B cell (primary cell): ENCODE results near the gene MED9. TPM values are rescaled to one million over a fixed set of nuclear protein-coding genes. Genes with fewer than 3 reads are reported as not detected.

Experiments
- ATAC-seq: fragments of 200-7000 bp; cut with Tn5 transposase; one replicate; pipeline ENCODE4 v1.10.0; 2021; ENCODE audit warnings: low read depth, mild to moderate bottlenecking, moderate number of reproducible peaks, moderate library complexity
- CTCF ChIA-PET: fragments of 350-600 bp; sonication (Branson Sonifier 250); formaldehyde crosslinking; loops from one replicate; lab custom pipeline; 2021; ENCODE audit warnings: antibody characterized with exemption, inconsistent platforms; lab: Charles Lee
- POLR2A ChIA-PET: fragments of 350-600 bp; sonication (Branson Sonifier 250); formaldehyde crosslinking; loops from one replicate; lab custom pipeline; 2021; ENCODE audit warnings: antibody characterized with exemption; lab: Charles Lee
- DNase-seq: peaks from one replicate; pipeline ENCODE4 v3.0.0; 2013
- H2AFZ ChIP-seq: 2 replicates; pipeline ENCODE4 v1.6.1; 2012; ENCODE audit warnings: mild to moderate bottlenecking, low read depth, low read length; ENCODE audit not compliant: insufficient read depth, poor library complexity, severe bottlenecking
- H3K27ac ChIP-seq, 2 donors: 1 replicate in 1 of 2; 2 replicates in 1 of 2; pipeline ENCODE4 v1.5.1; 2012 to 2013; ENCODE audit warnings: low read length in 2 of 2, mild to moderate bottlenecking in 2 of 2, moderate library complexity in 1 of 2
- H3K27me3 ChIP-seq, 4 experiments: fragments of 200-600 bp in 1 of 4; sonication (generic) in 1 of 4; replicated peaks in 1 of 4; 1 replicate in 2 of 4; 2 replicates in 2 of 4; pipeline versions ENCODE4 v1.6.1 to v1.7.0; 2013 to 2016; ENCODE audit warnings: low read length in 3 of 4, mild to moderate bottlenecking in 2 of 4, mixed read lengths in 1 of 4, moderate library complexity in 1 of 4; ENCODE audit not compliant: insufficient read depth in 4 of 4, control insufficient read depth in 3 of 4; ENCODE audit errors: control extremely low read depth in 1 of 4
- H3K36me3 ChIP-seq, 2 experiments: replicated peaks in 1 of 2; 1 replicate in 1 of 2; 2 replicates in 1 of 2; pipeline versions ENCODE4 v1.6.1 to v1.7.1; 2013; ENCODE audit warnings: low read length in 1 of 2; ENCODE audit not compliant: insufficient read depth in 2 of 2, control insufficient read depth in 1 of 2; ENCODE audit errors: control extremely low read depth in 1 of 2, extremely low read depth in 1 of 2
- H3K4me1 ChIP-seq, 2 donors: fragments of 200-600 bp in 1 of 2; sonication (generic) in 1 of 2; 1 replicate in 1 of 2; 2 replicates in 1 of 2; pipeline versions ENCODE4 v1.5.1 to v1.6.1; 2013 to 2017; ENCODE audit warnings: low read length in 2 of 2; ENCODE audit not compliant: control insufficient read depth in 2 of 2, insufficient read depth in 2 of 2
- H3K4me2 ChIP-seq: replicated peaks from 2 replicates; pipeline ENCODE3; 2012; ENCODE audit warnings: mild to moderate bottlenecking, low read depth, low read length; ENCODE audit not compliant: poor library complexity, severe bottlenecking
- H3K4me3 ChIP-seq, 5 experiments: fragments of 200-600 bp in 1 of 5; sonication (generic) in 1 of 5; 1 replicate in 3 of 5; 2 replicates in 2 of 5; pipeline versions ENCODE4 v1.5.1 to v1.7.0; 2011 to 2016; ENCODE audit warnings: low read length in 4 of 5, mild to moderate bottlenecking in 4 of 5, low read depth in 2 of 5, control low read depth in 1 of 5, moderate library complexity in 1 of 5; ENCODE audit not compliant: insufficient read depth in 1 of 5; ENCODE audit errors: control extremely low read depth in 1 of 5, extremely low read depth in 1 of 5
- H3K79me2 ChIP-seq: fragments of 200-600 bp; sonication (generic); one replicate; pipeline ENCODE4 v1.6.0; 2016; ENCODE audit warnings: low read length; ENCODE audit not compliant: control insufficient read depth, insufficient read depth
- H3K9ac ChIP-seq: fragments of 200-600 bp; sonication (generic); 2 replicates; pipeline ENCODE4 v1.6.1; 2017; ENCODE audit warnings: mild to moderate bottlenecking, low read length, moderate library complexity
- H3K9me3 ChIP-seq, 3 donors: one replicate each; pipeline versions ENCODE4 v1.6.1 to v1.7.1; 2013; ENCODE audit warnings: low read length in 2 of 3; ENCODE audit not compliant: control insufficient read depth in 2 of 3, insufficient read depth in 1 of 3; ENCODE audit errors: control extremely low read depth in 1 of 3
- H4K20me1 ChIP-seq: 2 replicates; pipeline ENCODE4 v1.6.0; 2012; ENCODE audit warnings: mild to moderate bottlenecking, low read length; ENCODE audit not compliant: insufficient read depth, control insufficient read depth, poor library complexity, severe bottlenecking
- H3K27ac Mint-ChIP-seq: one replicate; pipeline ENCODE4 v1.8.0; 2021; ENCODE audit warnings: mixed read lengths
- H3K27me3 Mint-ChIP-seq: one replicate; pipeline ENCODE4 v1.8.0; 2021; ENCODE audit warnings: mixed read lengths
- H3K4me1 Mint-ChIP-seq: one replicate; pipeline ENCODE4 v1.8.0; 2021; ENCODE audit warnings: mixed read lengths
- H3K4me3 Mint-ChIP-seq: one replicate; pipeline ENCODE4 v1.8.0; 2021; ENCODE audit warnings: mixed read lengths
- H3K9me3 Mint-ChIP-seq: one replicate; pipeline ENCODE4 v1.8.0; 2022; ENCODE audit warnings: mixed read lengths; ENCODE audit not compliant: insufficient read depth
- CTCF ChIP-seq: fragments of 200-600 bp; IDR thresholded peaks from one replicate; pipeline ENCODE4 v1.8.0; 2022; ENCODE audit warnings: antibody characterized with exemption, mild to moderate bottlenecking
- EZH2 ChIP-seq: IDR thresholded peaks from 2 replicates; pipeline ENCODE4 v1.6.1; 2012; ENCODE audit warnings: borderline replicate concordance, low read depth, mild to moderate bottlenecking, moderate library complexity, low read length; ENCODE audit not compliant: insufficient read depth, poor library complexity, severe bottlenecking
- WGBS: methylation state at CpG from one replicate; pipeline ENCODE4 v1.1.5; 2013; ENCODE audit warnings: missing lambda C conversion rate; ENCODE audit not compliant: insufficient coverage; 5-methylcytosine and 5-hydroxymethylcytosine counted together
- intact Hi-C: fragments of 100-400 bp; cut with micrococcal nuclease; formaldehyde crosslinking; loops from one replicate; pipeline ENCODE4 v1.10.0; 2022
- polyA plus RNA-seq: library from polyadenylated mRNA; depleted of rRNA; stranded (reverse); fragments of >200 nt; gene quantifications from 2 replicates; pipeline ENCODE4 v1.2.3, GENCODE V29; 2012
- total RNA-seq, 2 donors: library from RNA; stranded (reverse); fragments of 120-200 nt in 1 of 2; gene quantifications; 1 replicate in 1 of 2; 2 replicates in 1 of 2; pipeline versions ENCODE4 v1.2.3 to v1.2.4, GENCODE V29; 2013 to 2022

The MED9 gene
- total and polyA plus RNA-seq, 2 donors (not counting 1 experiment from before 2014, with no cell fraction given): 11.6 to 18.9 TPM

- Histone ChIP-seq H3K4me3 (no peak overlapping the region), H3K27me3 (peaks cover 0 to 29% (median 6%) of the 10 kb centered on the region in 4 experiments), H3K9ac (no peak overlapping the region), H3K4me1 (peaks cover 24% of the 10 kb centered on the region in 2 donors), H3K4me2 (no peak overlapping the region), H4K20me1 (no peaks in the 10 kb centered on the region), H2AFZ (no peak overlapping the region), H3K36me3 (no peaks in the 10 kb centered on the region), H3K27ac (no peak overlapping the region), H3K9me3 (peaks cover 0 to 5% (median 0%) of the 10 kb centered on the region in 3 donors), H3K79me2 (no peaks in the 10 kb centered on the region)
- no peak for ATAC-seq
- intact Hi-C loops: loop anchor here (5.0 kb wide), 2 partner anchors 129 to 539 kb away; partner anchors contain the start of genes ATPAF2 and GID4
- H3K27ac Mint-ChIP-seq: no peak overlapping the region
- no peak for DNase-seq
- ChIA-PET CTCF (interaction anchor here (4.1 kb wide), 1 partner anchor 141 kb away, joined by 121 read pairs; no protein-coding TSS in a partner anchor), POLR2A (no interaction called here)
- H3K27me3 Mint-ChIP-seq: peaks cover 11% of the 10 kb centered on the region
- TF ChIP-seq CTCF: no peak
- no peak for TF ChIP-seq EZH2
- no peaks in the 10 kb centered on the region for H3K9me3 Mint-ChIP-seq
- H3K4me1 Mint-ChIP-seq: peaks cover 18% of the 10 kb centered on the region
- 90% methylated on average over 11 of the region's 16 CpGs for WGBS
- no peak overlapping the region for H3K4me3 Mint-ChIP-seq
Measured at GRCh38 chr17:17498606-17499301, 22.0 kb downstream of the MED9 start.
